K562 (cell line): ENCODE results near the gene KRT33A. TPM values are rescaled to one million over a fixed set of nuclear protein-coding genes. Genes with fewer than 3 reads are reported as not detected.

Source experiments
- ATAC-seq: fragments of 200-7000 bp; cut with Tn5 transposase; 3 replicates; pipeline ENCODE4 v1.9.1; 2020; ENCODE audit warnings: moderate library complexity
- BruUV-seq: library from RNA; stranded (reverse); fragments of 400-500 nt; replicated peaks from 2 replicates; lab custom pipeline; 2021; lab: Mats Ljungman, UMichigan
- CTCF ChIA-PET: fragments of 300-600 bp; formaldehyde crosslinking; extraction: SDS; loops from one replicate; lab custom pipeline; 2021; ENCODE audit warnings: low intra/inter-chr PET ratio; lab: Yijun Ruan, JAX
- POLR2A ChIA-PET: fragments of 300-600, 350-650 bp; sonication (Branson Sonifier 250); formaldehyde crosslinking; extraction: SDS; loops from one replicate; lab custom pipeline; 2021; ENCODE audit warnings: antibody characterized with exemption, inconsistent platforms; lab: Yijun Ruan, JAX
- DNase-seq, 4 experiments: peaks; one replicate each; pipeline versions ENCODE4 v3.0.0 to v3.0.0-alpha.2; 2011 to 2018; ENCODE audit warnings: low spot score in 3 of 4, mixed read lengths in 3 of 4; ENCODE audit errors: extremely low read depth in 1 of 4
- FAIRE-seq: peaks from 2 replicates; lab custom pipeline; 2011; peaks lifted over from hg19 to GRCh38; lab: Jason Lieb, UNC
- H2AFZ ChIP-seq: 2 replicates; pipeline ENCODE4 v1.6.0; 2011; ENCODE audit warnings: low read depth, low read length, control low read depth, inconsistent platforms
- H3K27ac ChIP-seq: fragments of 200-600 bp; 3 replicates; pipeline ENCODE4 v1.8.0; 2011; ENCODE audit warnings: low read depth, mild to moderate bottlenecking, control low read depth, inconsistent platforms, low read length, moderate library complexity, mixed read lengths; ENCODE audit errors: extremely low read depth
- H3K27me3 ChIP-seq, 2 experiments: fragments of 300-600 bp in 1 of 2; 2 replicates in 1 of 2; 3 replicates in 1 of 2; pipeline versions ENCODE4 v1.6.0 to v1.8.0; 2011; ENCODE audit warnings: inconsistent platforms in 2 of 2, low read length in 2 of 2, mild to moderate bottlenecking in 1 of 2, mixed read lengths in 1 of 2, moderate library complexity in 1 of 2; ENCODE audit not compliant: control insufficient read depth in 2 of 2, insufficient read depth in 2 of 2
- H3K36me3 ChIP-seq: fragments of 300-600 bp; 3 replicates; pipeline ENCODE4 v1.8.0; 2011; ENCODE audit warnings: mild to moderate bottlenecking, low read length, inconsistent platforms; ENCODE audit not compliant: control insufficient read depth, insufficient read depth
- H3K4me1 ChIP-seq, 2 experiments: fragments of 200-600 bp in 1 of 2; replicated peaks in 1 of 2; 2 replicates in 1 of 2; 3 replicates in 1 of 2; pipeline versions ENCODE4 v1.5.1 to v1.8.0; 2011; ENCODE audit warnings: inconsistent platforms in 2 of 2, low read length in 2 of 2, mild to moderate bottlenecking in 1 of 2, mixed read lengths in 1 of 2, moderate library complexity in 1 of 2; ENCODE audit not compliant: control insufficient read depth in 2 of 2, insufficient read depth in 2 of 2
- H3K4me2 ChIP-seq: 2 replicates; pipeline ENCODE4 v1.6.1; 2011; ENCODE audit warnings: low read length, control low read depth, inconsistent platforms, mixed read lengths; ENCODE audit not compliant: insufficient read depth
- H3K4me3 ChIP-seq: fragments of 200-600 bp; sonication (generic), shearing (Covaris generic); 2 replicates; pipeline ENCODE4 v1.5.1; 2016; ENCODE audit warnings: control low read depth, inconsistent platforms
- H3K79me2 ChIP-seq: fragments of 200-600 bp; 3 replicates; pipeline ENCODE4 v1.8.0; 2011; ENCODE audit warnings: low read length, inconsistent platforms; ENCODE audit not compliant: control insufficient read depth, insufficient read depth
- H3K9ac ChIP-seq, 2 experiments: 2 replicates each; pipeline versions ENCODE4 v1.6.0 to v1.6.1; 2011; ENCODE audit warnings: low read depth in 2 of 2, low read length in 2 of 2, control low read depth in 1 of 2, inconsistent platforms in 1 of 2, mild to moderate bottlenecking in 1 of 2, mixed read lengths in 1 of 2; ENCODE audit not compliant: insufficient read depth in 1 of 2
- H3K9me1 ChIP-seq: one replicate; pipeline ENCODE4 v1.6.0; 2011; ENCODE audit warnings: inconsistent platforms, mild to moderate bottlenecking, low read length, moderate library complexity; ENCODE audit not compliant: control insufficient read depth, insufficient read depth
- H3K9me3 ChIP-seq: replicated peaks from 2 replicates; pipeline ENCODE4 v1.5.1; 2011; ENCODE audit warnings: low read depth, low read length, inconsistent platforms; ENCODE audit not compliant: control insufficient read depth, insufficient read depth
- H4K20me1 ChIP-seq: replicated peaks from 2 replicates; pipeline ENCODE4 v1.6.1; 2011; ENCODE audit warnings: low read length, inconsistent platforms, mixed read lengths; ENCODE audit not compliant: control insufficient read depth, insufficient read depth
- CAMTA2 ChIP-seq: fragments of 250-450 bp; sonication (Bioruptor Pico); conservative IDR thresholded peaks from 2 replicates; pipeline ENCODE4 v1.5.1; 2022
- CBFB ChIP-seq: sonication (generic); formaldehyde crosslinking; IDR thresholded peaks from 2 replicates; pipeline ENCODE4 v1.4.0; 2020; ENCODE audit warnings: mild to moderate bottlenecking, missing genetic modification reagents
- CTBP1 ChIP-seq: fragments of 450-650 bp; IDR thresholded peaks from 2 replicates; pipeline ENCODE4 v1.6.1; 2016; ENCODE audit warnings: borderline replicate concordance
- FOXM1 ChIP-seq, 2 experiments: fragments of 450-650 bp in 1 of 2; sonication (generic) in 1 of 2; formaldehyde crosslinking in 1 of 2; IDR thresholded peaks; 2 replicates each; pipeline versions ENCODE4 v1.6.1 to v1.9.0; 2017 to 2022; ENCODE audit warnings: low read depth in 2 of 2, mild to moderate bottlenecking in 2 of 2, missing genetic modification reagents in 1 of 2, moderate library complexity in 1 of 2
- GATAD2A ChIP-seq: fragments of 450-650 bp; IDR thresholded peaks from 2 replicates; pipeline ENCODE4 v1.6.1; 2017
- NONO ChIP-seq, 2 experiments: fragments of 200-400 bp in 1 of 2; fragments of 450-650 bp in 1 of 2; formaldehyde crosslinking in 1 of 2; IDR thresholded peaks; 2 replicates each; pipeline ENCODE4 v1.6.1; 2017; ENCODE audit warnings: low read depth in 2 of 2, mild to moderate bottlenecking in 2 of 2, moderate library complexity in 2 of 2, low read length in 1 of 2
- RB1 ChIP-seq: fragments of 450-650 bp; IDR thresholded peaks from 2 replicates; pipeline ENCODE4 v1.6.1; 2017; ENCODE audit warnings: low read depth, mild to moderate bottlenecking
- RCOR1 ChIP-seq, 2 experiments: IDR thresholded peaks; 2 replicates each; pipeline ENCODE4 v1.6.1; 2012; ENCODE audit warnings: low read depth in 2 of 2, low read length in 2 of 2, borderline replicate concordance in 1 of 2, improper control_type of control experiment in 1 of 2
- RFX1 ChIP-seq: fragments of 450-650 bp; IDR thresholded peaks from 2 replicates; pipeline ENCODE4 v1.6.1; 2016; ENCODE audit warnings: mild to moderate bottlenecking, moderate library complexity
- ZNF224 ChIP-seq: sonication (generic); formaldehyde crosslinking; IDR thresholded peaks from 2 replicates; pipeline ENCODE4 v1.8.0; 2022; ENCODE audit warnings: mild to moderate bottlenecking, missing genetic modification reagents
- ZNF76 ChIP-seq: fragments of 250-450 bp; sonication (Bioruptor Pico); IDR thresholded peaks from 2 replicates; pipeline ENCODE4 v1.4.0; 2020; ENCODE audit warnings: mild to moderate bottlenecking, moderate library complexity, borderline replicate concordance
- WGBS: fragments of 100-300 bp; shearing (Covaris generic); methylation state at CpG from one replicate; pipeline ENCODE4 v1.1.6; 2016; ENCODE audit warnings: low coverage, mixed read lengths; ENCODE audit not compliant: insufficient coverage; ENCODE audit errors: missing lambda C conversion rate; 5-methylcytosine and 5-hydroxymethylcytosine counted together
- in situ Hi-C: fragments of 300-500 bp; cut with MboI; formaldehyde crosslinking; loops from 4 replicates; pipeline ENCODE4 v1.15.0; 2018; ENCODE audit warnings: inconsistent platforms, mixed read lengths
- intact Hi-C: fragments of 100-400 bp; cut with micrococcal nuclease; formaldehyde crosslinking; loops from 2 replicates; pipeline ENCODE4 v1.14.2; 2022
- polyA plus RNA-seq, 8 experiments: library from polyadenylated mRNA; depleted of rRNA in 4 of 8; stranded (reverse) in 5 of 8; unstranded in 3 of 8; fragments of >200 nt; fragmentation: Nextera tagmentation in 2 of 8; fragmentation: Illumina TruSeq in 1 of 8; extraction: Ambion mirVana in 2 of 8; extraction: Trizol in 1 of 8; gene quantifications; 2 replicates each; pipeline versions ENCODE4 v1.2.1 to v1.2.3, GENCODE V29; 2011 to 2014; ENCODE audit warnings: inconsistent platforms in 1 of 8, missing spikeins in 1 of 8
- total RNA-seq, 7 experiments: library from RNA; depleted of rRNA in 6 of 7; stranded (reverse); fragments of >200 nt in 6 of 7; fragmentation: Illumina TruSeq in 2 of 7; extraction: Trizol in 2 of 7; gene quantifications; 2 replicates each; pipeline versions ENCODE4 v1.2.1 to v1.2.3, GENCODE V29; 2011 to 2021; ENCODE audit warnings: low replicate concordance in 1 of 7

The KRT33A gene
- total and polyA plus RNA-seq, 9 of the 15 experiments (the other 6 are each of a cell fraction or from before 2014, with no cell fraction given): not detected

- no peak overlapping the region for H2AFZ ChIP-seq
- WGBS: 0% methylated on average over 1 of the region's 1 CpG
- H3K9me3 ChIP-seq: no peaks in the 10 kb centered on the region
- H3K36me3 ChIP-seq: no peaks in the 10 kb centered on the region
- no peak overlapping the region for H3K4me3 ChIP-seq
- no peak overlapping the region for H3K9ac ChIP-seq
- peaks cover 17 to 33% of the 10 kb centered on the region in 2 experiments; a peak in 4 of 5 replicates for H3K27me3 ChIP-seq
- TF ChIP-seq CTBP1 (no peak), RCOR1 (IDR thresholded peaks at IDR 0.05; ENCODE audit: borderline replicate concordance in 1 of 2, low read depth in 2 of 2, low read length in 2 of 2) (no peak)
- BruUV-seq: no TSS peak
- CTCF ChIA-PET: no interaction called here
- DNase-seq (no peak), ATAC-seq (no peak), FAIRE-seq (no peak)
- peaks cover 0 to 3% of the 10 kb centered on the region in 2 experiments; a peak in 2 of 5 replicates for H3K4me1 ChIP-seq
- no peak overlapping the region for H3K27ac ChIP-seq
- in situ Hi-C loops (no loop called here), intact Hi-C loops (no loop called here)
- no peaks in the 10 kb centered on the region for H4K20me1 ChIP-seq
- POLR2A ChIA-PET: no interaction called here
- no peak overlapping the region for H3K4me2 ChIP-seq
- H3K9me1 ChIP-seq: no peaks in the 10 kb centered on the region
- no peaks in the 10 kb centered on the region for H3K79me2 ChIP-seq
Measured at GRCh38 chr17:41311111-41311510, 39.5 kb downstream of the KRT33A start.

GRCh38 chr17:41308918-41309359 lies 41.7 kb downstream of the KRT33A start, which contains the start of gene KRTAP16-1:
Gene KRTAP16-1, minus strand, starts transcription at chr17:41309309. Its CDS starts 56 bp downstream, at chr17:41309253.
- Histone ChIP-seq H4K20me1 (no peaks in the 10 kb centered on the region), H2AFZ (no peak within 1 kb of the TSS), H3K36me3 (no peaks in the 10 kb centered on the region), H3K27me3 (peaks cover 3 to 21% of the 10 kb centered on the region in 2 experiments; a peak in 4 of 5 replicates), H3K4me1 (no peaks in the 10 kb centered on the region; a peak in 1 of 5 replicates), H3K9me3 (no peaks in the 10 kb centered on the region), H3K9me1 (no peaks in the 10 kb centered on the region), H3K4me3 (no peak within 1 kb of the TSS), H3K9ac (no peak within 1 kb of the TSS), H3K4me2 (no peak within 1 kb of the TSS), H3K27ac (no peak within 1 kb of the TSS), H3K79me2 (no peaks in the 10 kb centered on the region)
- WGBS: 0% methylated on average over 7 of the region's 7 CpGs
- ChIA-PET CTCF (interaction anchor here (0.6 kb wide), 1 partner anchor 54 kb away, joined by 3 read pairs; the partner anchor contains the start of gene KRTAP9-9), POLR2A (no interaction called here)
- ATAC-seq: no peak
- intact Hi-C loops: no loop called here
- no peak for FAIRE-seq
- TF ChIP-seq NONO (IDR thresholded peaks at IDR 0.05; ENCODE audit: low read depth in 2 of 2, low read length in 1 of 2) (no peak), CAMTA2 (CRISPR knock-in tag) (no peak), GATAD2A (no peak), RB1 (no peak), CBFB (CRISPR knock-in tag) (no peak), FOXM1 (IDR thresholded peaks at IDR 0.05; ENCODE audit: low read depth) (no peak), FOXM1 (CRISPR knock-in tag; IDR thresholded peaks at IDR 0.05; ENCODE audit: low read depth) (no peak), ZNF76 (CRISPR knock-in tag) (no peak), ZNF224 (CRISPR knock-in tag) (no peak), RFX1 (no peak)
- BruUV-seq: no TSS peak
- DNase-seq: no peak
- in situ Hi-C loops: no loop called here
